ENCODE measurements around the gene DLG5. TPM values are rescaled to one million over a fixed set of nuclear protein-coding genes. Genes with fewer than 3 reads are reported as not detected.

Gene DLG5
- total and polyA plus RNA-seq, 9 of the 15 experiments (the other 6 are each of a cell fraction or from before 2014, with no cell fraction given), result 1.4 to 26.8 (median 11.2) TPM

DNA sequence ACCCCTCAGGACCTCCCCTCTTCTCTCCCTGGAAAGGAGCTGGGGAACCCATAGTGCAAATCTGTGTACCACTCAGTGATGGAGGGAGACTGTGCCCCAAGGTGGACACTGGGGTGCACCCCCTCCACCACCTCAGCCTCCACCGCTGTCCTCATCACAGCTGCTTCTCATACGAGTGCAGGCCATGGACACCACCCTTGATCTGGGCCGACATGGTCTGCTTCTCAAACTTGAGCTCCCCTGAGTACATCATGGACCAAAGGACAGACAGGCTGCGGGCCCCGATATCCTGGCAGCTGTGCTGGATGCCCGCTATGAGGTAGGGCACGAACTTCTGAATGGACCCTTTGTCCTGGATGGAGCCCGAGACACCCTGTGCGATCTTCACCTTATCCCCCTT is 146.4 kb downstream of the DLG5 start:
- no peaks in the 10 kb centered on the region for H3K9me1 ChIP-seq (ENCODE audit: control insufficient read depth, insufficient read depth, low read length)
- no peak overlapping the region for H2AFZ ChIP-seq (ENCODE audit: low read depth, low read length)
- H3K9ac ChIP-seq (ENCODE audit: insufficient read depth in 1 of 2, low read depth in 2 of 2, low read length in 2 of 2), result no peak overlapping the region
- 0 out of 2 replicates have a peak, but pooled peaks cover 6% of the 10 kb centered on the region for H3K9me3 ChIP-seq (replicated peaks; ENCODE audit: control insufficient read depth, insufficient read depth, low read depth, low read length)
- no TSS peak for BruUV-seq (replicated peaks)
- in situ Hi-C loops (cut with MboI), result no loop called here
- no peak for DNase-seq (ENCODE audit: extremely low read depth in 1 of 4, low spot score in 3 of 4)
- H3K27me3 ChIP-seq (ENCODE audit: control insufficient read depth in 2 of 2, insufficient read depth in 2 of 2, low read length in 2 of 2), result no peaks in the 10 kb centered on the region
- peaks cover 7% of the 10 kb centered on the region; the same call in 2 of the 3 replicates for H3K36me3 ChIP-seq (ENCODE audit: control insufficient read depth, insufficient read depth, low read length)
- CTCF ChIA-PET (ENCODE audit: low intra/inter-chr PET ratio), result no interaction called here
- H3K4me2 ChIP-seq (ENCODE audit: insufficient read depth, low read length), result no peak overlapping the region
- no peaks in the 10 kb centered on the region for H4K20me1 ChIP-seq (replicated peaks; ENCODE audit: control insufficient read depth, insufficient read depth, low read length)
- intact Hi-C loops (cut with micrococcal nuclease), result no loop called here
- no peaks in the 10 kb centered on the region for H3K4me1 ChIP-seq (replicated peaks in 1 of 2; ENCODE audit: control insufficient read depth in 2 of 2, insufficient read depth in 2 of 2, low read length in 2 of 2)
- FAIRE-seq, result no peak
- POLR2A ChIA-PET, result interaction anchor here (0.6 kb wide), 1 partner anchor 15 kb away, joined by 4 read pairs; no protein-coding TSS in a partner anchor
- H3K4me3 ChIP-seq, result no peak overlapping the region
- no peak for ATAC-seq
- TF ChIP-seq POLR2B (IDR thresholded peaks at IDR 0.05; ENCODE audit: low read depth, partially characterized antibody), result no peak
- WGBS (ENCODE audit: insufficient coverage, low coverage, missing lambda C conversion rate), result 92% methylated on average over 9 of the region's 9 CpGs
- H3K79me2 ChIP-seq (ENCODE audit: control insufficient read depth, insufficient read depth, low read length), result no peaks in the 10 kb centered on the region
- no peak overlapping the region for H3K27ac ChIP-seq (ENCODE audit: extremely low read depth, low read depth, low read length)

DNA sequence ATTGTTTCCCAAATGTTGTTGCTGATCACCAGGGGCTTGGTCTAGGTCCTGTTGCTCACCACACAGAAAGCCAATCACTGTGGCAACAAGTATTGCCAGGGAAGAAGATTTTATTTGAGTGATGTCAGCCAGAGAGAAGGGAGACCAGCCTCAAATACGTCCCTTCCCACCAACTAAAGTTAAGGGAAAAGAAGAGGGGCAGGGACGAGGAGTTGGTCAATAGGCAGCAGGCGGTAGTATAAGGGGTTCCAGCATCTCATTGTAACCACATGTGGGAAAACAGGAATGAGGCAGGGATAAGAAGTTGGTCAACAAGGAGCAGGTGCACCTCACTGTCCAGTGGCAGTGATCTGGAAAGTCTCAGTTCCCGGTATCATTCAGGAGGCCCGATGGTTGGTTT is 150.1 kb downstream of the DLG5 start:
- Histone ChIP-seq H3K4me1 (replicated peaks in 1 of 2; ENCODE audit: control insufficient read depth in 2 of 2, insufficient read depth in 2 of 2, low read length in 2 of 2) (no peaks in the 10 kb centered on the region; a peak in 1 of 5 replicates), H3K27me3 (ENCODE audit: control insufficient read depth in 2 of 2, insufficient read depth in 2 of 2, low read length in 2 of 2) (peaks cover 0 to 2% of the 10 kb centered on the region in 2 experiments; a peak in 1 of 5 replicates), H3K4me3 (no peak overlapping the region), H3K9ac (ENCODE audit: insufficient read depth in 1 of 2, low read depth in 2 of 2, low read length in 2 of 2) (no peak overlapping the region), H4K20me1 (replicated peaks; ENCODE audit: control insufficient read depth, insufficient read depth, low read length) (no peaks in the 10 kb centered on the region), H3K9me3 (replicated peaks; ENCODE audit: control insufficient read depth, insufficient read depth, low read depth, low read length) (0 out of 2 replicates have a peak, but pooled peaks cover 6% of the 10 kb centered on the region), H3K4me2 (ENCODE audit: insufficient read depth, low read length) (no peak overlapping the region), H3K27ac (ENCODE audit: extremely low read depth, low read depth, low read length) (no peak overlapping the region), H2AFZ (ENCODE audit: low read depth, low read length) (no peak overlapping the region), H3K36me3 (ENCODE audit: control insufficient read depth, insufficient read depth, low read length) (no peaks in the 10 kb centered on the region), H3K79me2 (ENCODE audit: control insufficient read depth, insufficient read depth, low read length) (no peaks in the 10 kb centered on the region), H3K9me1 (ENCODE audit: control insufficient read depth, insufficient read depth, low read length) (no peaks in the 10 kb centered on the region)
- BruUV-seq (replicated peaks), result no TSS peak
- in situ Hi-C loops (cut with MboI), result no loop called here
- POLR2A ChIA-PET, result no interaction called here
- ATAC-seq (no peak), FAIRE-seq (no peak), DNase-seq (ENCODE audit: extremely low read depth in 1 of 4, low spot score in 3 of 4) (no peak)
- intact Hi-C loops (cut with micrococcal nuclease), result no loop called here
- TF ChIP-seq, protein P1, sequence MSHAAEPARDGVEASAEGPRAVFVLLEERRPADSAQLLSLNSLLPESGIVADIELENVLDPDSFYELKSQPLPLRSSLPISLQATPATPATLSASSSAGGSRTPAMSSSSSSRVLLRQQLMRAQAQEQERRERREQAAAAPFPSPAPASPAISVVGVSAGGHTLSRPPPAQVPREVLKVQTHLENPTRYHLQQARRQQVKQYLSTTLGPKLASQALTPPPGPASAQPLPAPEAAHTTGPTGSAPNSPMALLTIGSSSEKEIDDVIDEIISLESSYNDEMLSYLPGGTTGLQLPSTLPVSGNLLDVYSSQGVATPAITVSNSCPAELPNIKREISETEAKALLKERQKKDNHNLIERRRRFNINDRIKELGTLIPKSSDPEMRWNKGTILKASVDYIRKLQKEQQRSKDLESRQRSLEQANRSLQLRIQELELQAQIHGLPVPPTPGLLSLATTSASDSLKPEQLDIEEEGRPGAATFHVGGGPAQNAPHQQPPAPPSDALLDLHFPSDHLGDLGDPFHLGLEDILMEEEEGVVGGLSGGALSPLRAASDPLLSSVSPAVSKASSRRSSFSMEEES (CRISPR knock-in tag; IDR thresholded peaks at IDR 0.05), result no peak
- TF ChIP-seq TEAD1 (CRISPR knock-in tag; IDR thresholded peaks at IDR 0.05), result no peak
- no peak for TF ChIP-seq TCF7 (IDR thresholded peaks at IDR 0.05; ENCODE audit: borderline replicate concordance)
- TF ChIP-seq, protein P2, sequence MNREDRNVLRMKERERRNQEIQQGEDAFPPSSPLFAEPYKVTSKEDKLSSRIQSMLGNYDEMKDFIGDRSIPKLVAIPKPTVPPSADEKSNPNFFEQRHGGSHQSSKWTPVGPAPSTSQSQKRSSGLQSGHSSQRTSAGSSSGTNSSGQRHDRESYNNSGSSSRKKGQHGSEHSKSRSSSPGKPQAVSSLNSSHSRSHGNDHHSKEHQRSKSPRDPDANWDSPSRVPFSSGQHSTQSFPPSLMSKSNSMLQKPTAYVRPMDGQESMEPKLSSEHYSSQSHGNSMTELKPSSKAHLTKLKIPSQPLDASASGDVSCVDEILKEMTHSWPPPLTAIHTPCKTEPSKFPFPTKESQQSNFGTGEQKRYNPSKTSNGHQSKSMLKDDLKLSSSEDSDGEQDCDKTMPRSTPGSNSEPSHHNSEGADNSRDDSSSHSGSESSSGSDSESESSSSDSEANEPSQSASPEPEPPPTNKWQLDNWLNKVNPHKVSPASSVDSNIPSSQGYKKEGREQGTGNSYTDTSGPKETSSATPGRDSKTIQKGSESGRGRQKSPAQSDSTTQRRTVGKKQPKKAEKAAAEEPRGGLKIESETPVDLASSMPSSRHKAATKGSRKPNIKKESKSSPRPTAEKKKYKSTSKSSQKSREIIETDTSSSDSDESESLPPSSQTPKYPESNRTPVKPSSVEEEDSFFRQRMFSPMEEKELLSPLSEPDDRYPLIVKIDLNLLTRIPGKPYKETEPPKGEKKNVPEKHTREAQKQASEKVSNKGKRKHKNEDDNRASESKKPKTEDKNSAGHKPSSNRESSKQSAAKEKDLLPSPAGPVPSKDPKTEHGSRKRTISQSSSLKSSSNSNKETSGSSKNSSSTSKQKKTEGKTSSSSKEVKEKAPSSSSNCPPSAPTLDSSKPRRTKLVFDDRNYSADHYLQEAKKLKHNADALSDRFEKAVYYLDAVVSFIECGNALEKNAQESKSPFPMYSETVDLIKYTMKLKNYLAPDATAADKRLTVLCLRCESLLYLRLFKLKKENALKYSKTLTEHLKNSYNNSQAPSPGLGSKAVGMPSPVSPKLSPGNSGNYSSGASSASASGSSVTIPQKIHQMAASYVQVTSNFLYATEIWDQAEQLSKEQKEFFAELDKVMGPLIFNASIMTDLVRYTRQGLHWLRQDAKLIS (CRISPR knock-in tag; IDR thresholded peaks at IDR 0.05), result no peak
- no peak for TF ChIP-seq BACH1 (tag; IDR thresholded peaks at IDR 0.05)
- no peak for TF ChIP-seq SIRT6 (IDR thresholded peaks at IDR 0.05; ENCODE audit: low read depth, low read length)
- CTCF ChIA-PET (ENCODE audit: low intra/inter-chr PET ratio), result no interaction called here
- 35% methylated on average over 5 of the region's 5 CpGs for WGBS (ENCODE audit: insufficient coverage, low coverage, missing lambda C conversion rate)
